ENCODE results near the gene PPCDC. TPM values are rescaled to one million over a fixed set of nuclear protein-coding genes. Genes with fewer than 3 reads are reported as not detected.
A peak's percentile ranks its signal among the peaks of the same experiment; 100 is the strongest.

The PPCDC gene
- polyA plus RNA-seq, 3 donors = 14.2 to 33.7 (median 18.7) TPM

DNA sequence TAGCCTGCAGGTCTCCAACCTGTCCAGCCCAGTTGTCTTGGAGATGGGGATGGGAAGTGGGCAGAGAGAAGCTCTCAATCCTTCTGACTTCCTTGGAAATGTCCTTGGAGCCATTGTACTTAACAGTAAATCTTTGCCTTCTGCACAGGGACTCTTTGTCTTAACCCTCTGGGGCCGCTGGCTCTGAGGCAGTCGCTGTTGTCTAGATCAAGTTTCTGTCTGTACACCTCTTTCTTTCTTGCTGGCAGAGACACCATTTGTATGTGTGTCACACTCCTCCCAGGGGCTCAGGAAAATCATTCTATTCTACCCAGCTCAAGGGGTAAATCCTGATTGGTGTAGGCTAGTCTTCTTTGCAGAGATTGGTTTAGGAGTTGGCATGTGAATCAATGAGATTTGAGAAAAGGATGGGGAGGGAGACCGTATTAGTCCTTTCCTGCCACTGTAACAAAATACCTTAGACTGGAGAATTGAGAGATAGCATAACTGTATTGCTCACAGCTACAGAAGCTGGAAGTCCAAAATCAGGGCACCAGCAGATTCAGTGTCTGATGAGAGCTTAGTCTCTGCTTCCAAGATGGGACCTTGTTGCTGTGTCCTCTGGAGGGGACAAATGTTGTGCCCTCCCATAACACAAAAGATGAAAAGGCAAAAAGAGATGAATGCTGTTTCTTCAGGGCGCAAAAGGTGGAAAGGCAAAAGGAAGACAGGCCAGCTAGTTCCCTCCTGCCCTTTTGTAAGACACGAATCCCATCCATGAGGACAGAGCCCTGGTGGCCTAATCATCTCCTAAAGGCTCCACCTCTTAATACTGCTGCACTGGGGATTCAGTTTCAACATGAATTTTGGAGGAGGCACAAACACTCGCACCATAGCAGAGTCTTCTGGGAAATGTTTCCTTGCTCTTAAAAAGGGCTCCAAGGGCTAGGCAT lies 66.3 kb downstream of the PPCDC start:
- peak overlapping the region; percentile 48 for H3K4me2 ChIP-seq (replicated peaks; ENCODE audit: extremely low read depth, low read length, poor library complexity, severe bottlenecking)

DNA sequence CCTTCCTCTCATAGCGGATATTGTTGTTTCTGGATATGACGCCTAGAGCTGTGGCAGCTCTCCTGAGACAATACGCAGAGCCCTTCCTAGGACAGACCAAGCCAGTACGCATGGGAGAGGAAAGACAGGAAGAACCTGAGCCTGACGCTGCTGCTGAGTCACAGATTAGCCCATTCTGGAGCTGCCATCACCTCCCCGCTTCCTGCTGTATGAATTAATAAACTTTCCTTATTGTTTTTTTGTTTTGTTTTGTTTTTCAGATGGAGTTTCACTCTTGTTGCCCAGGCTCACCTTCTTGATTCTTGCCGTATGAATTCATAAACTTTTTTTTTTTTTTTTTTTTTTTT lies 67.0 kb downstream of the PPCDC start:
- DNase-seq = peak; percentile 76 to 97 (median 90)
- Histone ChIP-seq H2AFZ (ENCODE audit: insufficient read depth, low read depth, low read length, poor library complexity, severe bottlenecking) (peak overlapping the region; percentile 31), H3K27ac (ENCODE audit: low read depth in 1 of 2, low read length in 2 of 2) (peak overlapping the region in 1 of 2 donors; percentile 65), H3K4me1 (ENCODE audit: control insufficient read depth in 1 of 2, insufficient read depth in 2 of 2, low read length in 2 of 2) (peaks cover 15 to 16% of the 10 kb centered on the region in 2 donors), H3K9me3 (replicated peaks in 1 of 2; ENCODE audit: control insufficient read depth in 1 of 2, insufficient read depth in 1 of 2, low read length in 2 of 2) (no peaks in the 10 kb centered on the region), H3K27me3 (ENCODE audit: control insufficient read depth in 2 of 2, insufficient read depth in 2 of 2, low read length in 2 of 2) (no peaks in the 10 kb centered on the region), H3K4me2 (replicated peaks; ENCODE audit: extremely low read depth, low read length, poor library complexity, severe bottlenecking) (peak overlapping the region; percentile 48), H3K79me2 (ENCODE audit: insufficient read depth, low read length) (no peaks in the 10 kb centered on the region), H4K20me1 (ENCODE audit: insufficient read depth, low read length) (no peaks in the 10 kb centered on the region), H3K36me3 (replicated peaks in 1 of 2; ENCODE audit: control insufficient read depth in 1 of 2, insufficient read depth in 2 of 2, low read length in 2 of 2) (no peaks in the 10 kb centered on the region), H3K4me3 (replicated peaks in 1 of 3; ENCODE audit: low read depth in 2 of 3, low read length in 3 of 3) (peak overlapping the region in 2 of 3 experiments; percentile 20 to 53), H3K9ac (ENCODE audit: insufficient read depth, low read length, poor library complexity, severe bottlenecking) (no peak overlapping the region)
- Mint-ChIP-seq H3K27me3 (ENCODE audit: low read depth in 3 of 3) (peaks cover 0 to 6% (median 0%) of the 10 kb centered on the region in 3 donors), H3K27ac (peak overlapping the region; percentile 79 to 91 (median 83)), H3K4me1 (peaks cover 17% of the 10 kb centered on the region), H3K9me3 (peaks cover 4 to 14% (median 12%) of the 10 kb centered on the region in 7 donors), H3K36me3 (peaks cover 5 to 10% of the 10 kb centered on the region in 2 donors), H3K4me3 (peak overlapping the region; percentile 62 to 84)
- no CpG with 5 or more reads among the region's 7 CpGs for WGBS (ENCODE audit: insufficient coverage)
- TF ChIP-seq, protein P1, sequence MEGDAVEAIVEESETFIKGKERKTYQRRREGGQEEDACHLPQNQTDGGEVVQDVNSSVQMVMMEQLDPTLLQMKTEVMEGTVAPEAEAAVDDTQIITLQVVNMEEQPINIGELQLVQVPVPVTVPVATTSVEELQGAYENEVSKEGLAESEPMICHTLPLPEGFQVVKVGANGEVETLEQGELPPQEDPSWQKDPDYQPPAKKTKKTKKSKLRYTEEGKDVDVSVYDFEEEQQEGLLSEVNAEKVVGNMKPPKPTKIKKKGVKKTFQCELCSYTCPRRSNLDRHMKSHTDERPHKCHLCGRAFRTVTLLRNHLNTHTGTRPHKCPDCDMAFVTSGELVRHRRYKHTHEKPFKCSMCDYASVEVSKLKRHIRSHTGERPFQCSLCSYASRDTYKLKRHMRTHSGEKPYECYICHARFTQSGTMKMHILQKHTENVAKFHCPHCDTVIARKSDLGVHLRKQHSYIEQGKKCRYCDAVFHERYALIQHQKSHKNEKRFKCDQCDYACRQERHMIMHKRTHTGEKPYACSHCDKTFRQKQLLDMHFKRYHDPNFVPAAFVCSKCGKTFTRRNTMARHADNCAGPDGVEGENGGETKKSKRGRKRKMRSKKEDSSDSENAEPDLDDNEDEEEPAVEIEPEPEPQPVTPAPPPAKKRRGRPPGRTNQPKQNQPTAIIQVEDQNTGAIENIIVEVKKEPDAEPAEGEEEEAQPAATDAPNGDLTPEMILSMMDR (IDR thresholded peaks at IDR 0.05) = no peak
- intact Hi-C loops (cut with micrococcal nuclease) = loop anchor here in 1 of 2 donors (1.0 kb wide), 1 partner anchor 47 kb away; no protein-coding TSS in a partner anchor

More for the DNA sequence above, 66.3 kb downstream of the PPCDC start:
- no peak overlapping the region for H3K9ac ChIP-seq (ENCODE audit: insufficient read depth, low read length, poor library complexity, severe bottlenecking)
- intact Hi-C loops (cut with micrococcal nuclease) = loop anchor here in 1 of 2 donors (1.0 kb wide), 1 partner anchor 46 kb away; no protein-coding TSS in a partner anchor
- no peaks in the 10 kb centered on the region for H3K79me2 ChIP-seq (ENCODE audit: insufficient read depth, low read length)
- H4K20me1 ChIP-seq (ENCODE audit: insufficient read depth, low read length) = no peaks in the 10 kb centered on the region
- Mint-ChIP-seq H3K4me1 (peaks cover 17% of the 10 kb centered on the region), H3K9me3 (peaks cover 8 to 21% (median 18%) of the 10 kb centered on the region in 7 donors), H3K27ac (peak overlapping the region; percentile 79 to 91 (median 83)), H3K4me3 (peak overlapping the region; percentile 62 to 84), H3K27me3 (ENCODE audit: low read depth in 3 of 3) (peaks cover 0 to 6% (median 2%) of the 10 kb centered on the region in 3 donors), H3K36me3 (peaks cover 8 to 10% of the 10 kb centered on the region in 2 donors)
- TF ChIP-seq, protein P1 (IDR thresholded peaks at IDR 0.05) = no peak
- peaks cover 15 to 16% of the 10 kb centered on the region in 2 donors for H3K4me1 ChIP-seq (ENCODE audit: control insufficient read depth in 1 of 2, insufficient read depth in 2 of 2, low read length in 2 of 2)
- peak overlapping the region in 1 of 2 donors; percentile 65 for H3K27ac ChIP-seq (ENCODE audit: low read depth in 1 of 2, low read length in 2 of 2)
- 75% methylated on average over 4 of the region's 6 CpGs for WGBS (ENCODE audit: insufficient coverage)
- H3K36me3 ChIP-seq (replicated peaks in 1 of 2; ENCODE audit: control insufficient read depth in 1 of 2, insufficient read depth in 2 of 2, low read length in 2 of 2) = no peaks in the 10 kb centered on the region
- DNase-seq = no peak
- H3K9me3 ChIP-seq (replicated peaks in 1 of 2; ENCODE audit: control insufficient read depth in 1 of 2, insufficient read depth in 1 of 2, low read length in 2 of 2) = no peaks in the 10 kb centered on the region
- no peaks in the 10 kb centered on the region for H3K27me3 ChIP-seq (ENCODE audit: control insufficient read depth in 2 of 2, insufficient read depth in 2 of 2, low read length in 2 of 2)
- H3K4me3 ChIP-seq (replicated peaks in 1 of 3; ENCODE audit: low read depth in 2 of 3, low read length in 3 of 3) = peak overlapping the region in 2 of 3 experiments; percentile 20 to 53
- H2AFZ ChIP-seq (ENCODE audit: insufficient read depth, low read depth, low read length, poor library complexity, severe bottlenecking) = peak overlapping the region; percentile 31

Data from CD14-positive monocyte (primary cell).